ENCODE data around the gene CCDC183. TPM values are rescaled to one million over a fixed set of nuclear protein-coding genes. Genes with fewer than 3 reads are reported as not detected.
"Not testable (repeated sequence)": the region's sequence is repeated elsewhere in the genome, so short reads cannot be mapped to it uniquely, and the experiment has no call there.

The CCDC183 gene
- total RNA-seq (2014; rRNA removed; shearing (Covaris generic)): 9.0 and 10.4 TPM in 2 replicates

- DNase-seq (ENCODE audit: low spot score): peak; percentile 27
These were observed at the start of gene CCDC183 for GRCh38 chr9:136796238-136796774. CCDC183 (plus strand) TSS chr9:136796338; CDS start chr9:136796398, 60 bp downstream.

- DNase-seq (ENCODE audit: low spot score): no peak
These were observed 49.5 kb upstream of the CCDC183 start for GRCh38 chr9:136746621-136747020.

- DNase-seq (ENCODE audit: low spot score): no peak
These were observed 48.7 kb upstream of the CCDC183 start for GRCh38 chr9:136747161-136748060.

DNA sequence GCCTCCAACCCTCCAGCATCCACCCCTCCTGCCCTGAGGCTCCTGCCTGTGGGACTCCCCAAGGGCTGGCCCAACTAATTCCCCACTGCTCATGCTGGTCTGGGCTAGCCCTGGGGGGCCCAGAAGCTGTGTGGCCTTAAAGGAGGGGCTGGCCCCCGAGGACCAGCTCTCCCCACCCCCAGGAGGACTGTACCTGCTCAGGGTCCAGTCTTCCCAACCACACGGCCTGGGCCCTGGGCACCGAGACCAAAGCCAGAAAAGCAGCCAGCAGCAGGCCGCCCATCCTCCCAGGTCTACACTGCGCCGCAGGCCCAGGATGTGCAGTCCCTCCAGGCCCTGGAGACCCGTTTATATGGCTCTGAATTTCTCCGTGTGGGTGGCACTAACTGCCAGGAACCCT, 47.9 kb upstream of the CCDC183 start, which contains the start of gene LCN6:
Gene LCN6, minus strand, starts transcription at position 325 of the 400 bp plus-strand sequence. Its CDS starts 42 bp downstream, at position 283.
- no peak for DNase-seq (ENCODE audit: low spot score)

GRCh38 chr9:136748666-136749611, 47.2 kb upstream of the CCDC183 start:
- no peak for DNase-seq (ENCODE audit: low spot score)

GRCh38 chr9:136750526-136750925, 45.6 kb upstream of the CCDC183 start:
- DNase-seq (ENCODE audit: low spot score): no peak

DNA sequence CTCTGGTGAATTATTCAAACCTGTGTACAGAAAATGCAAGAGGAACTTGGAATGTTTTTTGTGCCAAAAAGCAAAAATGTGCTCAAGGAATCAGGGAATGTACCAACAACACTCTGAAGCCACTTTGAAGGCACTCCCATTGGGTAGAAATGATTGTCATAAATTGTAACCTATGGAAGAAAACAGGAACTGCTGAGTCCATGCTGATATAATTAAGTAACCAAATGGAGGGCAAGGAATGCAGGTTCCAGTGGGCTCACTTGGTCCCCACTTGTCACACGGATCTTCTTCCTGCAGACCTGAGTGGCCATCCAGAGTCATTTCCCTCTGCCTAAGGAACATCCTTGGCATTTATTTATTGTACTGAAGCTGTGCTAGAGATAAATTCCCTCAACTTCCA, 44.9 kb upstream of the CCDC183 start:
- no peak for DNase-seq (ENCODE audit: low spot score)

GRCh38 chr9:136751814-136752213, 44.3 kb upstream of the CCDC183 start:
- no peak for DNase-seq (ENCODE audit: low spot score)

DNA sequence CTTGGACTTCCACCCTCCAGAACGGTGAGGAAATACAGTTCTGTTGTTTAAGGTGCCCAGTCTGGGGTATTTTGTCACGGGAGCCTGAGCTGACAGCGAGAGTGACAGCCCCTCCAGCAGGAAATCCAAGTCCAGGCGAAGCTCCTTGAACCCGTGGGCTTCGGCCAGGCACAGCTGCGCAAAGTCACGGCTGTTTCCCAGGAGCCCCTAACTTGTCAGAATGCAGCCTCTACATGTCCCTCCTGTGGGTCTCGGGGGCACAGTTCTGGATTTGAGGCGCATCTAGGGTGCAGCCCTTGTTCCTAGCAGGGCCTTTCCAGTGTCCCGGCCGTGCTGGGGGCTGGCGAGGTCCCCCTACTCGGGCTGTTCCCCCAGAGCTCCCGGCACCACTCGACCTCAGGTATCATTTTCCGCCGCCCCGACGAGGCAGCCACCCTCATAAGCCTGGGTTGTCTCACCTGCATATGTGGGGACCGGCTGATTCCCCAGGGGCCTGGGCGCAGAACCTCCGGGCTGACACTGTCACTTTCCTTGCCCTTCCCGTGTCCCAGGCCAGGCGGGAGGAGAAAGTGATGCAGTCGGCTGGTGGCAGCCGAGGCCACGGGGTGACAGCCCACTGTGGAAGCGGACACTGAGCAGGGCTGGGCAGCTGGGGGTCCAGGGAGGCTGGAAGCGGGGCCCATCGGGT, 42.6 kb upstream of the CCDC183 start:
- no peak for DNase-seq (ENCODE audit: low spot score)

DNA sequence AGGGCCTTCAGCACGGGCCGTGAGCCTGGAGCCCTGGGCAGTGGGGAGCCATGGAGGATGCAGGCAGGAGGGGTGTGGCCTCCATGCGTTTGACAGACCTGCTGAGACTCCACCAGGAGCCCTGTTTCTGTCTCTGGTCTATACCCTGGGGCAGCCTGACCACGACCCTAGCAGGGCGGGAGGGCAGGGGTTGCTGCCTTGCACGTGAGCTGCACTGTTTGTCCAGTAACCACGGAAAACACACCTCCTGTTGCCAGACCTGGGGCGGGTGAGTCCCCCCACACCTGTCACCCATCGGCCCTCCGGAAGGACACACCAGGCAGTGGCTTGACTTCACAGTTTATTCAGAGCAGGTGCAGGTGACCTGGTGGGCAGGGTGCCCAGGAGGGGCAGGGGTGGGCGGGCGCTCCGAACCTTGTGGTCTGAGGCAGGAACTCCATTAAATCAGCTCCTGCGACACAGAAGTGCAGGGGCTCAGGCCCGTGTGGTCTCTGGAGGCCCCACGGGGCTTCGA, 42.0 kb upstream of the CCDC183 start:
- no peak for DNase-seq (ENCODE audit: low spot score)

DNA sequence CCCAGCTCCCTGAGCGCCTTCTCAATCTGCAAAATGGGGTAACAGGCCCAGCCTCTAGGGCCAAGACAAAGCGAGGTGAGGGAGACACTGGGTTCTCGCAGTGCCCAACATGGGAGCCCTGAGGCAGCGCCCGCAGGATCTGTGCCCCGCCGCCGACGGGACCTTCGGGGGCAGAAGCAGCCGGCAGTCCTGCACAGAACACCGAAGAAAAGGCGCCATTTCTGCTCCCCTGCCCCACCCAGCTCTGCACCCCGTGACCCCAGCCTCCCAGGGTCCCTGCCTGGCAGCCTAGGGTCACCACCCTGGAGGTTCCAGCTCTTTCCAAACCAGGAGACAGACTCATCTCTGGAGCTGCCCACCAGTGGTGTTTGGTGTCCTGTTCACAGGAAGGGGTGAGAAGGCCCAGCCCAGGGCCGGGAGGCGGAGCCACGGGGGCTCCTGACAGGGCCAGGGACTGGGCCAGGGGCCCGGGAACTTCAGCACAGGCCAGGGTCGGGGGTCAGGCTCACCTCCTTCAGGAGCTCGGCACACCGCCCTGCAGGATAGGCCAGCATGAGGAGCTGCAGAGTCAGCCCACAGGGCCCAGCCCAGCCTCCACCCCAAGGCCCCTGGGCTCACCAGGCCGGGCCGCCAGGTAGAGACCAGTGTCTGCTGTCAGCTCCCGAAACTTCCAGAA, 41.4 kb upstream of the CCDC183 start:
- no peak for DNase-seq (ENCODE audit: low spot score)

DNA sequence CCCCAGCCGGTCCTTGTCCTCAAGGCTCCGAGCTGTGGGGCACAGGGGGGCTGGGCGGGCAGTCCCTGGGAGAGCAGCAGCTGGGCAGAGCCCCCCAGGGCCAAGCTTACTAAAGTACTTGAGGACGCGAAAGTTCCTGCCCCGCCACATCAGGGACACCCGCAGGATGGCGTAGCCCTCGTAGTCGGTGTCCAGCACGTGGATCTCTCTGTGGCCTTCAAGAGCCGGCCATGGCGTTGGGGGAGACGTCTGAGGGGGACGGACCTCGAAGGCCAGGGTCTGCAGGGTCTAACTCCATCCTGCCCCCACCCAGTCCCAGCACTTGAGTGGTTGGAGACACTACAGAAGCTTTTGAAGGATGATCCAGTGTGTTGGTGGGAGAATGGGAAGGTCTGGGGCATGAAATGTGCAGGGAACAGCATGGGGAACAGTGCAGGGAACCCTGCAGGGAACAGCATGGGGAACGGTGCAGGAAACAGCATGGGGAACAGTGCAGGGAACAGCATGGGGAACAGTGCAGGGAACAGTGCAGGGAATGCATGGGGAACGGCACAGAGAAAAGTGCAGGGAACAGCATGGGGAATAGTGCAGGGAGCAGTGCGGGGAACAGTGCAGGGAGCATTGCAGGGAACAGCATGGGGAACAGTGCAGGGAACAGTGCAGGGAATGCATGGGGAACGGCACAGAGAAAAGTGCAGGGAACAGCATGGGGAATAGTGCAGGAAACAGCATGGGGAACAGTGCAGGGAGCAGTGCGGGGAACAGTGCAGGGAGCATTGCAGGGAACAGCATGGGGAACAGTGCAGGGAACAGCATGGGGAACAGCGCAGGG, 40.6 kb upstream of the CCDC183 start:
- DNase-seq (ENCODE audit: low spot score): not testable (repeated sequence)

GRCh38 chr9:136756134-136756438, 40.1 kb upstream of the CCDC183 start:
- no peak for DNase-seq (ENCODE audit: low spot score)

- no peak for DNase-seq (ENCODE audit: low spot score)
These were observed 39.3 kb upstream of the CCDC183 start for GRCh38 chr9:136756836-136757235.

DNA sequence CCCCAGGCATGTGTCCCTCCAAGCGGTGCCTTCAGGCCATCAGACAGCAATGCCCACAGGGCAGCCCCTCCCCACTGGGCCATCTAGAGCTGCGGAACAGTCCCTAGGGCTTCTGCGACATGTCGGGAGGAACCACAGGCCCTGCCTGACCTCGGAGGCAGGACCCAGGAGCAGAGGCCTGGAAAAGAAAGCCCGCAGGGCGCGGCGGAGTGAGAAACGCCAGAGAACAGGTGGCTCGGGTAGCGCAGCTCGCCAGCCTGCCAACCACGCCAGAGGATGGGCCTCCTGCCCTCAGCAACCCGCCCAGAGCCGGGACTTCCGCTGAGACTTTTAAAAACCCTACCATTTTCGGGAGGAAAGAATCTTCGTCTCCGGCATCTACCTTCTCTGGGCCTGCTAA, 38.8 kb upstream of the CCDC183 start:
- no peak for DNase-seq (ENCODE audit: low spot score)

DNA sequence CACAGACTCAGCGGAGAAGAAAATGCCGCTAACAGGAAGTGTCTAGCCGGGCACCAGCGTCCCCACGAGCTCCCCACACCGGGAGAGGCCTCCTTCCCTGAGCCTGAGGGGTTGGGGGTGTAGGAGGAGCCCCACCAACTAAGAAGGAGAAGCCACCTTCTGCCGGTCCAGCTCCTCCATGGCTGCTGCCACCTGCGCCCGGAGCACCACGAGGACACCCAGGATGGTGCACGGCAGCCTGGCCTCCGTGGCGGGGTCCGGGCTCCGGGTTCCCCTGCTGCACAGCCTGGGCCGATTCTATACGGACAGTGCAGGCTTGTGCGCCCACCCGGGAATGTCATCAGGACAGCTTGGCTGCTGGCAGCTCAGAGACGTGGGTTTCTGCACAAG, 38.4 kb upstream of the CCDC183 start:
- DNase-seq (ENCODE audit: low spot score): no peak

DNA sequence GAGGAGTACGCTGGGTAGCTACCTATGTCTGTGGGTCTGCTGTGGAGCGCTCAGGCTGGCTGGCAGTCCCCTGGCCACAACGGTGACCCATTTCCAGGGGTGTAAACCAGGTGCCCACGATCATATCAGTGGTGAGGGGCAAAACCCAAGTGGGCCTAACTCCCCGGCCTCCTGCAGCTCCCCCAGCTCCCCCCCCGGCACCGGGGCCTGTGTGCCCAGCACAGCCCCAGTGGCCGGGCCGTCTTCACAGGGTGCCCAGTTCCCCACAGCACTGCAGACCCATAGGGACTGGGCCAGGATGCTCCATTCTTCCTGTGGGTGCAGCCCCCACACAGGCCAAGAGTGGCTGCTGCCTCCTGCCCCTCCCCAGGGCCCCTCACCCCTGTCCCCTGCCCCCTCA, 37.1 kb upstream of the CCDC183 start:
- no peak for DNase-seq (ENCODE audit: low spot score)

GRCh38 chr9:136759436-136760325, 36.5 kb upstream of the CCDC183 start:
- DNase-seq (ENCODE audit: low spot score): no peak

DNA sequence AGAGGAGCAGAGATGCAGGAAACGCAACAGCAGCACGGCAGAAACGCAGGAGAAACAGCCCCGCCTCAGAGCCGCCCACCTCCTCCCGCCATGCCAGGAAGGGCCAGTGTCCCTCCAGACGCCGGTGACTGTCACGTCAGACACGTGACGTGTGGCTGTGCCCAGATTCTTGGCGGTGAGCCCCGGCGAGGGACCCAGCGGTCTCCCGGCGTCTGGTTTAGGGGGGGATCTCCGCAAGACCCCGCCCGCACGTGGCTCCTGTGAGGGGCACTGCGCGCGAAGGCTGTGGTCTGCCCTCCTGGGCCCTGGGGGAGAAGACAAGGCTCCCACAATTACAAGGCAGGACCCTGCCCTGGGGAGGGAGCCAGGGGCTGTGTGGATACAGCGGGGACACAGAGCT, 35.7 kb upstream of the CCDC183 start:
- no peak for DNase-seq (ENCODE audit: low spot score)

Data from HT-29 (cell line).